H1 (cell line): ENCODE measurements around the gene PLB1. TPM values are rescaled to one million over a fixed set of nuclear protein-coding genes. Genes with fewer than 3 reads are reported as not detected.

Source experiments
- CTCF ChIA-PET: fragments of 300-600 bp; sonication (Branson Sonifier 250); formaldehyde crosslinking; loops from one replicate; lab custom pipeline; 2021; ENCODE audit not compliant: partially characterized antibody; lab: Charles Lee
- POLR2A ChIA-PET: fragments of 300-600 bp; sonication (Branson Sonifier 250); formaldehyde crosslinking; loops from one replicate; lab custom pipeline; 2021; ENCODE audit warnings: inconsistent platforms; ENCODE audit not compliant: partially characterized antibody; lab: Charles Lee
- DNase-seq, 2 experiments: peaks; one replicate each; pipeline versions ENCODE4 v3.0.0 to v3.0.0-alpha.2; 2010 to 2022; ENCODE audit warnings: low spot score in 2 of 2, low read depth in 1 of 2, mixed read lengths in 1 of 2
- FAIRE-seq: peaks from 2 replicates; lab custom pipeline; 2011; peaks lifted over from hg19 to GRCh38; lab: Jason Lieb, UNC
- H2AFZ ChIP-seq: 2 replicates; pipeline ENCODE4 v1.8.1; 2012; ENCODE audit warnings: low read length, inconsistent platforms
- H2AK5ac ChIP-seq: 2 replicates; pipeline ENCODE4 v1.6.1; 2013; ENCODE audit warnings: low read depth, low read length
- H2BK120ac ChIP-seq: replicated peaks from 2 replicates; pipeline ENCODE3; 2013; ENCODE audit warnings: low read depth, low read length, inconsistent platforms
- H2BK12ac ChIP-seq: 2 replicates; pipeline ENCODE4 v1.6.1; 2013; ENCODE audit warnings: low read depth, low read length
- H2BK15ac ChIP-seq: 2 replicates; pipeline ENCODE4 v1.6.1; 2013; ENCODE audit warnings: low read length
- H2BK20ac ChIP-seq: 2 replicates; pipeline ENCODE4 v1.6.1; 2013; ENCODE audit warnings: low read length
- H2BK5ac ChIP-seq: 2 replicates; pipeline ENCODE4 v1.6.1; 2013; ENCODE audit warnings: low read depth, low read length
- H3K14ac ChIP-seq: 2 replicates; pipeline ENCODE4 v1.6.1; 2013; ENCODE audit warnings: inconsistent platforms; ENCODE audit not compliant: insufficient read length
- H3K18ac ChIP-seq: 2 replicates; pipeline ENCODE4 v1.6.1; 2013; ENCODE audit warnings: low read length; ENCODE audit errors: extremely low read depth
- H3K23ac ChIP-seq: 2 replicates; pipeline ENCODE4 v1.6.1; 2013; ENCODE audit warnings: inconsistent platforms; ENCODE audit not compliant: insufficient read length
- H3K23me2 ChIP-seq: 2 replicates; pipeline ENCODE4 v1.6.1; 2013; ENCODE audit warnings: low read depth, low read length
- H3K27ac ChIP-seq: 2 replicates; pipeline ENCODE4 v1.6.1; 2011; ENCODE audit warnings: low read depth, low read length, inconsistent platforms
- H3K27me3 ChIP-seq, 4 experiments: replicated peaks in 1 of 4; 1 replicate in 1 of 4; 2 replicates in 3 of 4; pipeline versions ENCODE4 v1.6.1 to v1.8.1; 2011 to 2013; ENCODE audit warnings: low read length in 3 of 4, mild to moderate bottlenecking in 3 of 4, inconsistent platforms in 2 of 4, mixed read lengths in 2 of 4, moderate library complexity in 1 of 4; ENCODE audit not compliant: control insufficient read depth in 3 of 4, insufficient read depth in 3 of 4; ENCODE audit errors: extremely low read depth in 1 of 4
- H3K36me3 ChIP-seq, 4 experiments: 2 replicates each; pipeline versions ENCODE4 v1.6.1 to v1.8.1; 2011 to 2013; ENCODE audit warnings: mild to moderate bottlenecking in 4 of 4, low read length in 3 of 4, moderate library complexity in 2 of 4, control low read depth in 1 of 4, inconsistent platforms in 1 of 4; ENCODE audit not compliant: insufficient read depth in 4 of 4, control insufficient read depth in 2 of 4
- H3K4ac ChIP-seq: replicated peaks from 2 replicates; pipeline ENCODE3; 2013; ENCODE audit warnings: low read length, low read depth, mixed read lengths, inconsistent platforms; ENCODE audit not compliant: insufficient read length
- H3K4me1 ChIP-seq, 4 experiments: replicated peaks in 1 of 4; 1 replicate in 1 of 4; 2 replicates in 3 of 4; pipeline versions ENCODE4 v1.6.1 to v1.8.1; 2011 to 2013; ENCODE audit warnings: low read length in 3 of 4, inconsistent platforms in 2 of 4, mixed read lengths in 1 of 4; ENCODE audit not compliant: insufficient read depth in 4 of 4, control insufficient read depth in 3 of 4
- H3K4me2 ChIP-seq, 2 experiments: 2 replicates each; pipeline versions ENCODE4 v1.6.1 to v1.8.1; 2011 to 2013; ENCODE audit warnings: low read depth in 2 of 2, low read length in 2 of 2, control low read depth in 1 of 2, inconsistent platforms in 1 of 2, mild to moderate bottlenecking in 1 of 2; ENCODE audit not compliant: insufficient read depth in 1 of 2
- H3K4me3 ChIP-seq, 4 experiments: fragments of 200-600, 300-600 bp in 1 of 4; sonication (generic), shearing (Covaris generic), sonication (Bioruptor Twin) in 1 of 4; 2 replicates each; pipeline versions ENCODE4 v1.5.1 to v1.8.1; 2011 to 2016; ENCODE audit warnings: low read length in 4 of 4, low read depth in 3 of 4, control low read depth in 2 of 4, inconsistent platforms in 2 of 4, mild to moderate bottlenecking in 2 of 4, mixed read lengths in 1 of 4, moderate library complexity in 1 of 4; ENCODE audit not compliant: insufficient read depth in 2 of 4; ENCODE audit errors: extremely low read depth in 1 of 4
- H3K56ac ChIP-seq: replicated peaks from 2 replicates; pipeline ENCODE3; 2013; ENCODE audit warnings: low read depth, mild to moderate bottlenecking, mixed read lengths, low read length, inconsistent platforms; ENCODE audit not compliant: insufficient read length
- H3K79me1 ChIP-seq: 2 replicates; pipeline ENCODE4 v1.6.1; 2013; ENCODE audit warnings: low read depth, low read length, control low read depth
- H3K79me2 ChIP-seq, 2 experiments: 2 replicates each; pipeline versions ENCODE4 v1.6.1 to v1.8.1; 2012 to 2013; ENCODE audit warnings: low read length in 2 of 2, mild to moderate bottlenecking in 2 of 2, inconsistent platforms in 1 of 2; ENCODE audit not compliant: insufficient read depth in 2 of 2, control insufficient read depth in 1 of 2
- H3K9ac ChIP-seq, 4 experiments: replicated peaks in 1 of 4; 1 replicate in 1 of 4; 2 replicates in 3 of 4; pipeline versions ENCODE4 v1.6.1 to v1.8.1; 2011 to 2013; ENCODE audit warnings: low read depth in 3 of 4, low read length in 3 of 4, control low read depth in 2 of 4, mild to moderate bottlenecking in 2 of 4, moderate library complexity in 2 of 4, inconsistent platforms in 1 of 4; ENCODE audit errors: extremely low read depth in 1 of 4
- H3K9me3 ChIP-seq, 2 experiments: 2 replicates each; pipeline versions ENCODE4 v1.6.1 to v1.8.1; 2012 to 2013; ENCODE audit warnings: mild to moderate bottlenecking in 2 of 2, moderate library complexity in 2 of 2, control low read depth in 1 of 2, inconsistent platforms in 1 of 2, low read depth in 1 of 2, low read length in 1 of 2, mixed read lengths in 1 of 2; ENCODE audit not compliant: insufficient read depth in 2 of 2
- H4K20me1 ChIP-seq, 2 experiments: replicated peaks in 1 of 2; 2 replicates each; pipeline versions ENCODE3 to v1.8.1; 2011 to 2013; ENCODE audit warnings: inconsistent platforms in 2 of 2, low read length in 2 of 2, mild to moderate bottlenecking in 1 of 2; ENCODE audit not compliant: insufficient read depth in 2 of 2, control insufficient read depth in 1 of 2
- H4K5ac ChIP-seq: 2 replicates; pipeline ENCODE4 v1.6.1; 2013; ENCODE audit warnings: low read length, low read depth, mixed read lengths, inconsistent platforms; ENCODE audit not compliant: insufficient read length
- H4K8ac ChIP-seq: 2 replicates; pipeline ENCODE4 v1.8.0; 2013; ENCODE audit warnings: mild to moderate bottlenecking, moderate library complexity, low read length, inconsistent platforms; ENCODE audit not compliant: insufficient read depth; ENCODE audit errors: extremely low read depth
- H4K91ac ChIP-seq: replicated peaks from 2 replicates; pipeline ENCODE3; 2013; ENCODE audit warnings: low read length, mixed read lengths, inconsistent platforms; ENCODE audit not compliant: insufficient read length
- EZH2 ChIP-seq: fragments of 200-600 bp; sonication (generic); IDR thresholded peaks from 2 replicates; pipeline ENCODE4 v1.7.1; 2012; ENCODE audit warnings: low read depth, mild to moderate bottlenecking, moderate library complexity, low read length, inconsistent platforms; ENCODE audit not compliant: severe bottlenecking
- RAD21 ChIP-seq, 2 experiments: IDR thresholded peaks in 1 of 2; conservative IDR thresholded peaks in 1 of 2; 2 replicates each; pipeline ENCODE4 v1.6.1; 2011; ENCODE audit warnings: low read depth in 2 of 2, low read length in 2 of 2, improper control_type of control experiment in 1 of 2, inconsistent platforms in 1 of 2, mild to moderate bottlenecking in 1 of 2, moderate library complexity in 1 of 2
- TAF1 ChIP-seq: IDR thresholded peaks from 2 replicates; pipeline ENCODE4 v1.6.1; 2011; ENCODE audit warnings: mild to moderate bottlenecking, low read depth, low read length
- TEAD4 ChIP-seq: IDR thresholded peaks from 2 replicates; pipeline ENCODE4 v1.6.1; 2012; ENCODE audit warnings: low read depth, low read length, inconsistent platforms, mixed read lengths
- whole genome bisulfite sequencing, 2 experiments: shearing (Covaris generic) in 1 of 2; methylation state at CpG; one replicate each; pipeline versions ENCODE4 v1.1.6 to v1.1.7; 2013 to 2015; ENCODE audit warnings: low lambda C conversion rate in 2 of 2, mixed read lengths in 2 of 2, inconsistent platforms in 1 of 2, low coverage in 1 of 2, missing lambda C conversion rate in 1 of 2; ENCODE audit not compliant: insufficient replicate concordance in 2 of 2, insufficient coverage in 1 of 2, insufficient read length in 1 of 2; ENCODE audit errors: extremely low coverage in 1 of 2, missing lambda C conversion rate in 1 of 2; 5-methylcytosine and 5-hydroxymethylcytosine counted together
- polyA plus RNA-seq, 7 experiments: library from polyadenylated mRNA; depleted of rRNA in 3 of 7; stranded (reverse) in 5 of 7; unstranded in 2 of 7; fragments of >200 nt in 5 of 7; fragments of 200-250 nt in 2 of 7; gene quantifications; 1 replicate in 5 of 7; 2 replicates in 1 of 7; 4 replicates in 1 of 7; pipeline versions ENCODE4 v1.2.1 to v1.2.3, GENCODE V29; 2011 to 2013; ENCODE audit warnings: missing spikeins in 2 of 7, mixed read lengths in 2 of 7
- total RNA-seq: library from RNA; stranded (reverse); fragmentation: NEBNext Ultra II Directional; extraction: Animal tissue kit (Norgen Biotek cat#: 25700); gene quantifications from 2 replicates; pipeline ENCODE4 v1.2.1, GENCODE V29; 2021

PLB1 gene
- total and polyA plus RNA-seq, 2 of the 8 experiments (the other 6 are each of a cell fraction or from before 2014, with no cell fraction given): 0.20 to 0.36 TPM

GRCh38 chr2:28658369-28658768, 162.5 kb downstream of the PLB1 start:
- Histone ChIP-seq H3K9me3 (no peaks in the 10 kb centered on the region), H3K23ac (no peak overlapping the region), H4K91ac (no peak overlapping the region), H3K56ac (no peak overlapping the region), H3K9ac (no peak overlapping the region; a peak in 1 of 7 replicates), H3K14ac (no peak overlapping the region), H3K36me3 (no peaks in the 10 kb centered on the region), H4K20me1 (no peaks in the 10 kb centered on the region), H3K79me2 (no peaks in the 10 kb centered on the region), H4K5ac (no peak overlapping the region), H3K4me2 (no peak overlapping the region; a peak in 1 of 4 replicates), H2BK5ac (no peak overlapping the region), H3K4me3 (no peak overlapping the region), H3K4ac (no peak overlapping the region), H3K27me3 (no peaks in the 10 kb centered on the region), H2BK12ac (no peak overlapping the region), H2AFZ (peak overlapping the region; percentile 64; the same call in 1 of the 2 replicates), H3K27ac (no peak overlapping the region), H2BK120ac (no peak overlapping the region), H2AK5ac (no peak overlapping the region), H2BK15ac (no peak overlapping the region), H3K18ac (no peak overlapping the region), H3K23me2 (no peaks in the 10 kb centered on the region), H3K79me1 (no peaks in the 10 kb centered on the region), H3K4me1 (peaks cover 0 to 5% (median 0%) of the 10 kb centered on the region in 4 experiments; a peak in 2 of 7 replicates), H2BK20ac (no peak overlapping the region), H4K8ac (no peak overlapping the region)
- CTCF ChIA-PET: interaction anchor here (0.6 kb wide), 2 partner anchors 93 to 171 kb away, joined by 3 read pairs; partner anchors contain the start of gene PPP1CB
- POLR2A ChIA-PET: no interaction called here
- WGBS, 2 experiments: 83% methylated on average over 1 of the region's 1 CpG; no CpG with 5 or more reads in 1 of the 2 experiments
- TF ChIP-seq EZH2: no peak
- TF ChIP-seq RAD21 (IDR thresholded peaks at IDR 0.05 in 1 of 2, conservative IDR thresholded peaks at IDR 0.05 in 1 of 2; ENCODE audit: low read depth in 2 of 2, low read length in 2 of 2): no peak
- TF ChIP-seq TAF1: no peak
- no peak for TF ChIP-seq TEAD4
- FAIRE-seq: no peak
- no peak for DNase-seq
